Measurements from ENCODE around the gene LIF. TPM values are rescaled to one million over a fixed set of nuclear protein-coding genes. Genes with fewer than 3 reads are reported as not detected.

LIF gene
- 0.27 and 0.86 TPM in 2 replicates for total RNA-seq

GRCh38 chr22:30245985-30246813 lies at the start of gene LIF:
TSS of gene LIF (minus strand) at chr22:30246759. CDS start at chr22:30246695, 64 bp downstream.

DNA sequence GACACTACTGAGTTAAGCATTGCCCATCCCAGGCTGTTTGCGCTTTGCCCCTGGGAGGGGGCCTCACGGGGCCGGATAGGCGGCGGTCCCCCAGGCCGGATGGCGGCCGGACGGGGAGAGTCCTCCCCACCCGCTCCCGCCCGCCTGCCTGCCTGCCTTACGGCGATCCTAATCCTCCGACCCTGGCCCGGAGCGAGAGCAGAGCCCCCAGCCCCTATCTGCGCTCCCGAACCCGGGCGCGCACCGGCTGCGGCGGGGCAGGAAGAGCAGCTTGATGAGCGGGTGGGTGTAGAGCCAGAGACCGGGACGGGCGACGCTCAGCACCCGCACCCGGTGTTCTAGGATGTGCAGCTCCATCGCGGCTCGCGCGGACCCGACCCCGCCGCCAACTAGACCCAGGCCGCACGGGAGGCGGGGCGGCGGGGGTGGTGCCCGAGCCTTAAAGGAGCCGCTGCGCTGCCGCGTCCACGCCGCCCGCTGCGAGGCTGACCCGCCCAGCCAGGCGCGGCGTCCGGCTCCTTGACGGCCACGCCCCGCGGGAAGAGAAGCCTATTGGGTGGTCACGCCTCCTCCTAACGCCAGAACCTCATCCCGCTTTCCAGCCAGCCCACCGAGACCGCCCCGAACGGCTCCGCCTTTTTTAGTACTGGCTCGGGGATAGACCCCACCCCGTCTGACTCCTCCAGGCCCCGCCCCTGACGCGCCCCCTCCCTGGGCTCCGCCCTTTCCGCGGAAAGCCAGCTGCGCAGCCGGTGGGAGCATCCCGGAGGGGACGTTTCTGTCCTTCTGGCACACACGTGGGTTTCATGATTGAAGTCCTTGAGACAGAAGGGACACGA lies 42.8 kb upstream of the LIF start, which contains the start of gene CASTOR1:
TSS of gene CASTOR1 (minus strand) at position 365 of the 839 bp plus-strand sequence. CDS start at position 357, 8 bp downstream.

GRCh38 chr22:30266445-30267381 lies 20.2 kb upstream of the LIF start, which contains the start of gene OSM:
TSS of gene OSM (minus strand) at chr22:30266851. CDS start at chr22:30266799, 52 bp downstream.

Other genes starting within 250 kb of the LIF start
- gene HORMAD2, start 166.3 kb downstream of the LIF start, total RNA-seq: not detected in 2 replicates
- gene OSM, start 20.1 kb upstream of the LIF start, total RNA-seq: not detected in 2 replicates
- gene CASTOR1, start 42.7 kb upstream of the LIF start, total RNA-seq: 4.3 and 7.4 TPM in 2 replicates
- gene TBC1D10A, start 80.2 kb upstream of the LIF start, total RNA-seq: 6.3 and 8.2 TPM in 2 replicates
- gene SF3A1, start 110.1 kb upstream of the LIF start, total RNA-seq: 40.0 and 62.1 TPM in 2 replicates
- 0.93 and 1.7 TPM in 2 replicates for gene CCDC157, start 110.2 kb upstream of the LIF start, total RNA-seq
- 10.2 and 10.8 TPM in 2 replicates for gene RNF215, start 140.7 kb upstream of the LIF start, total RNA-seq
- gene SEC14L2, start 150.3 kb upstream of the LIF start, total RNA-seq: 37.0 and 38.5 TPM in 2 replicates
- gene MTFP1, start 179.0 kb upstream of the LIF start, total RNA-seq: 30.1 and 40.9 TPM in 2 replicates
- gene SEC14L3, start 225.3 kb upstream of the LIF start, total RNA-seq: not detected in 2 replicates

Data from thoracic aorta endothelial cell (primary cell).